ENCODE results near the gene ZNF133. TPM values are rescaled to one million over a fixed set of nuclear protein-coding genes. Genes with fewer than 3 reads are reported as not detected.

ZNF133 gene
- polyA plus RNA-seq, 1 donor from 2014 or later = 71.2 TPM

GRCh38 chr20:18299364-18299763 is 11.0 kb downstream of the ZNF133 start:
- Histone ChIP-seq H3K79me2 (replicated peaks; ENCODE audit: insufficient read depth, low read length) (peaks cover 2% of the 10 kb centered on the region), H3K36me3 (ENCODE audit: insufficient read depth, low read length) (peaks cover 29% of the 10 kb centered on the region), H3K27me3 (ENCODE audit: insufficient read depth, low read depth, low read length) (no peaks in the 10 kb centered on the region), H4K20me1 (ENCODE audit: insufficient read depth) (no peaks in the 10 kb centered on the region), H3K9me3 (ENCODE audit: low read length) (peaks cover 23% of the 10 kb centered on the region), H3K4me3 (ENCODE audit: low read length) (no peak overlapping the region), H3K27ac (ENCODE audit: low read length) (no peak overlapping the region), H3K4me2 (ENCODE audit: low read length) (no peak overlapping the region), H2AFZ (ENCODE audit: low read depth, low read length) (no peak overlapping the region), H3F3A (ENCODE audit: insufficient read depth, low read length, poor library complexity, severe bottlenecking) (no peaks in the 10 kb centered on the region), H3K9ac (ENCODE audit: low read length) (no peak overlapping the region), H3K9me2 (ENCODE audit: insufficient read depth, low read length) (no peaks in the 10 kb centered on the region)
- no peak for TF ChIP-seq MXI1 (conservative IDR thresholded peaks at IDR 0.05; ENCODE audit: poor library complexity, severe bottlenecking)
- TF ChIP-seq EZH2 (IDR thresholded peaks at IDR 0.05; ENCODE audit: borderline replicate concordance, insufficient read depth, low read length, poor library complexity, severe bottlenecking) = no peak
- no peak for TF ChIP-seq CTCF (IDR thresholded peaks at IDR 0.05; ENCODE audit: poor library complexity, severe bottlenecking)
- no peak for TF ChIP-seq TAF1 (IDR thresholded peaks at IDR 0.05; ENCODE audit: low read depth)
- TF ChIP-seq POLR2AphosphoS5 (IDR thresholded peaks at IDR 0.05) = no peak
- no peak for TF ChIP-seq RAD21 (conservative IDR thresholded peaks at IDR 0.05)
- no peak for TF ChIP-seq EP300 (conservative IDR thresholded peaks at IDR 0.05; ENCODE audit: poor library complexity, severe bottlenecking)
- TF ChIP-seq REST (IDR thresholded peaks at IDR 0.05; ENCODE audit: borderline replicate concordance) = no peak
- TF ChIP-seq SMC3 (conservative IDR thresholded peaks at IDR 0.05; ENCODE audit: poor library complexity) = no peak

GRCh38 chr20:18304618-18305017 is 16.3 kb downstream of the ZNF133 start:
- H4K20me1 ChIP-seq (ENCODE audit: insufficient read depth) = no peaks in the 10 kb centered on the region
- no peak overlapping the region for H2AFZ ChIP-seq (ENCODE audit: low read depth, low read length)
- H3K9me2 ChIP-seq (ENCODE audit: insufficient read depth, low read length) = no peaks in the 10 kb centered on the region
- H3K9me3 ChIP-seq (ENCODE audit: low read length) = peaks cover 4% of the 10 kb centered on the region
- H3K9ac ChIP-seq (ENCODE audit: low read length) = no peak overlapping the region
- H3F3A ChIP-seq (ENCODE audit: insufficient read depth, low read length, poor library complexity, severe bottlenecking) = no peaks in the 10 kb centered on the region
- H3K4me3 ChIP-seq (ENCODE audit: low read length) = no peak overlapping the region
- no peak for TF ChIP-seq RAD21 (conservative IDR thresholded peaks at IDR 0.05)
- no peak for TF ChIP-seq MXI1 (conservative IDR thresholded peaks at IDR 0.05; ENCODE audit: poor library complexity, severe bottlenecking)
- TF ChIP-seq POLR2AphosphoS5 (IDR thresholded peaks at IDR 0.05) = no peak
- no peak for TF ChIP-seq CTCF (IDR thresholded peaks at IDR 0.05; ENCODE audit: poor library complexity, severe bottlenecking)
- TF ChIP-seq TAF1 (IDR thresholded peaks at IDR 0.05; ENCODE audit: low read depth) = no peak
- TF ChIP-seq SMC3 (conservative IDR thresholded peaks at IDR 0.05; ENCODE audit: poor library complexity) = no peak
- TF ChIP-seq REST (IDR thresholded peaks at IDR 0.05; ENCODE audit: borderline replicate concordance) = no peak
- TF ChIP-seq EP300 (conservative IDR thresholded peaks at IDR 0.05; ENCODE audit: poor library complexity, severe bottlenecking) = no peak
- TF ChIP-seq EZH2 (IDR thresholded peaks at IDR 0.05; ENCODE audit: borderline replicate concordance, insufficient read depth, low read length, poor library complexity, severe bottlenecking) = no peak
- H3K36me3 ChIP-seq (ENCODE audit: insufficient read depth, low read length) = peaks cover 11% of the 10 kb centered on the region
- no peak overlapping the region for H3K27ac ChIP-seq (ENCODE audit: low read length)
- H3K4me2 ChIP-seq (ENCODE audit: low read length) = no peak overlapping the region
- H3K79me2 ChIP-seq (replicated peaks; ENCODE audit: insufficient read depth, low read length) = no peaks in the 10 kb centered on the region
- H3K27me3 ChIP-seq (ENCODE audit: insufficient read depth, low read depth, low read length) = no peaks in the 10 kb centered on the region

All from neural cell (in vitro differentiated cells).